Trophoblast cell (in vitro differentiated cells and primary cell): ENCODE measurements around the gene BRSK1.

Experiments
- DNase-seq, 2 donors: peaks; one replicate each; pipeline ENCODE4 v3.0.0-alpha.2; 2016
- H2AFZ ChIP-seq: 2 replicates; pipeline ENCODE4 v1.6.1; 2013; ENCODE audit warnings: low read length, moderate library complexity, mild to moderate bottlenecking; ENCODE audit not compliant: insufficient read depth, poor library complexity
- H2AK5ac ChIP-seq: 2 replicates; pipeline ENCODE4 v1.6.1; 2013; ENCODE audit warnings: mild to moderate bottlenecking, low read length
- H2BK120ac ChIP-seq: 2 replicates; pipeline ENCODE4 v1.6.1; 2013; ENCODE audit warnings: low read length, mild to moderate bottlenecking, moderate library complexity; ENCODE audit not compliant: insufficient read depth, poor library complexity
- H2BK12ac ChIP-seq: 2 replicates; pipeline ENCODE4 v1.6.1; 2013; ENCODE audit warnings: mild to moderate bottlenecking, low read length, moderate library complexity
- H2BK5ac ChIP-seq: 2 replicates; pipeline ENCODE4 v1.6.1; 2013; ENCODE audit warnings: low read length, low read depth, moderate library complexity, mild to moderate bottlenecking; ENCODE audit not compliant: poor library complexity
- H3K14ac ChIP-seq: 2 replicates; pipeline ENCODE4 v1.6.1; 2013; ENCODE audit warnings: mild to moderate bottlenecking, low read length
- H3K18ac ChIP-seq: 2 replicates; pipeline ENCODE4 v1.6.1; 2013; ENCODE audit warnings: mild to moderate bottlenecking, low read length
- H3K23ac ChIP-seq: 2 replicates; pipeline ENCODE4 v1.6.1; 2013; ENCODE audit warnings: low read length
- H3K27ac ChIP-seq: 2 replicates; pipeline ENCODE4 v1.5.1; 2013; ENCODE audit warnings: low read depth, mild to moderate bottlenecking, inconsistent platforms, low read length, moderate library complexity
- H3K27me3 ChIP-seq: 2 replicates; pipeline ENCODE4 v1.6.1; 2013; ENCODE audit warnings: inconsistent platforms, mild to moderate bottlenecking, low read length, moderate library complexity; ENCODE audit not compliant: insufficient read depth
- H3K36me3 ChIP-seq, 2 experiments: 1 replicate in 1 of 2; 2 replicates in 1 of 2; pipeline ENCODE4 v1.6.1; 2013; ENCODE audit warnings: low read length in 2 of 2, mild to moderate bottlenecking in 2 of 2, moderate library complexity in 1 of 2; ENCODE audit not compliant: insufficient read depth in 2 of 2, control insufficient read depth in 1 of 2
- H3K4ac ChIP-seq: 2 replicates; pipeline ENCODE4 v1.6.1; 2013; ENCODE audit warnings: low read depth, mild to moderate bottlenecking, low read length, moderate library complexity
- H3K4me1 ChIP-seq, 2 experiments: 1 replicate in 1 of 2; 2 replicates in 1 of 2; pipeline ENCODE4 v1.6.1; 2013; ENCODE audit warnings: low read length in 2 of 2, mild to moderate bottlenecking in 2 of 2, moderate library complexity in 1 of 2; ENCODE audit not compliant: insufficient read depth in 2 of 2, control insufficient read depth in 1 of 2
- H3K4me2 ChIP-seq: 2 replicates; pipeline ENCODE4 v1.6.1; 2013; ENCODE audit warnings: inconsistent platforms, mild to moderate bottlenecking, low read length, moderate library complexity
- H3K4me3 ChIP-seq: 2 replicates; pipeline ENCODE4 v1.5.1; 2013; ENCODE audit warnings: mild to moderate bottlenecking, low read depth, low read length, inconsistent platforms
- H3K79me1 ChIP-seq: one replicate; pipeline ENCODE4 v1.6.1; 2013; ENCODE audit warnings: low read length
- H3K79me2 ChIP-seq: 2 replicates; pipeline ENCODE4 v1.6.1; 2013; ENCODE audit warnings: low read length, mild to moderate bottlenecking; ENCODE audit not compliant: control insufficient read depth, insufficient read depth, poor library complexity
- H3K9ac ChIP-seq: 2 replicates; pipeline ENCODE4 v1.6.1; 2013; ENCODE audit warnings: mild to moderate bottlenecking, low read length
- H3K9me3 ChIP-seq: 2 replicates; pipeline ENCODE4 v1.6.1; 2013; ENCODE audit warnings: low read depth, mild to moderate bottlenecking, control low read depth, inconsistent platforms, low read length; ENCODE audit not compliant: insufficient read depth
- H4K12ac ChIP-seq: 2 replicates; pipeline ENCODE4 v1.6.1; 2013; ENCODE audit warnings: low read depth, mild to moderate bottlenecking, low read length, moderate library complexity
- H4K8ac ChIP-seq: 2 replicates; pipeline ENCODE4 v1.6.1; 2013; ENCODE audit warnings: low read depth, mild to moderate bottlenecking, low read length, moderate library complexity
- H4K91ac ChIP-seq: one replicate; pipeline ENCODE4 v1.6.1; 2013; ENCODE audit warnings: low read depth, mild to moderate bottlenecking, low read length, moderate library complexity
- WGBS: extraction: QIAGEN DNeasy Blood & Tissue Kit; methylation state at CpG from one replicate; pipeline ENCODE4 v1.1.7; 2013; ENCODE audit warnings: missing lambda C conversion rate; ENCODE audit not compliant: insufficient read length, insufficient coverage; ENCODE audit errors: extremely low coverage; 5-methylcytosine and 5-hydroxymethylcytosine counted together

Gene BRSK1

DNA sequence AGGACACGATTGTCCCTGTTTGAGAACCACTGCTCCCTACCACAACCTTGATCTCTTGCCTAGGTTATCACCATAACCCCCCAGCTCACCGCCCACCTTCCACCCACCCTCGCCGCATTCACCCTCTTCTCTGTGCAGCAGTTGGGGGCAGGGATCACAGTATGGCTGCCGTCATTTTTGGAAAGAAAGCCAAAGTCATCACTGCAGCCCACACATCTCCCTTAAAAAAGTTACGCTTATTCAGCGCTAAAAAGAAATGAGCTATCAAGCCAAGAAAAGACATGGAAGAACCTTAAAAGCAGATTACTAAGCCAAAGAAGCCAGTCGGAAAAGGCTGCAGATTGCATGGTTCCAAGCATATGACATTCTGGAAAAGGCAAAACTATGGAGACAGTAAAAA is 14.5 kb upstream of the BRSK1 start:
- Histone ChIP-seq H4K12ac (no peak overlapping the region), H2BK12ac (no peak overlapping the region), H2BK120ac (no peak overlapping the region), H4K91ac (no peak overlapping the region), H3K4ac (no peak overlapping the region), H3K14ac (no peak overlapping the region), H3K4me2 (no peak overlapping the region), H3K27ac (no peak overlapping the region), H4K8ac (no peak overlapping the region), H2AFZ (no peak overlapping the region), H3K9me3 (peaks cover 9% of the 10 kb centered on the region), H3K4me1 (no peaks in the 10 kb centered on the region), H3K18ac (no peak overlapping the region), H3K23ac (no peak overlapping the region), H3K79me2 (no peaks in the 10 kb centered on the region), H2AK5ac (no peak overlapping the region), H3K4me3 (no peak overlapping the region), H3K27me3 (no peaks in the 10 kb centered on the region), H2BK5ac (no peak overlapping the region), H3K36me3 (peaks cover 5 to 11% of the 10 kb centered on the region in 2 experiments), H3K9ac (no peak overlapping the region), H3K79me1 (no peaks in the 10 kb centered on the region)
- WGBS = no CpG with 5 or more reads among the region's 8 CpGs
- DNase-seq = no peak

DNA sequence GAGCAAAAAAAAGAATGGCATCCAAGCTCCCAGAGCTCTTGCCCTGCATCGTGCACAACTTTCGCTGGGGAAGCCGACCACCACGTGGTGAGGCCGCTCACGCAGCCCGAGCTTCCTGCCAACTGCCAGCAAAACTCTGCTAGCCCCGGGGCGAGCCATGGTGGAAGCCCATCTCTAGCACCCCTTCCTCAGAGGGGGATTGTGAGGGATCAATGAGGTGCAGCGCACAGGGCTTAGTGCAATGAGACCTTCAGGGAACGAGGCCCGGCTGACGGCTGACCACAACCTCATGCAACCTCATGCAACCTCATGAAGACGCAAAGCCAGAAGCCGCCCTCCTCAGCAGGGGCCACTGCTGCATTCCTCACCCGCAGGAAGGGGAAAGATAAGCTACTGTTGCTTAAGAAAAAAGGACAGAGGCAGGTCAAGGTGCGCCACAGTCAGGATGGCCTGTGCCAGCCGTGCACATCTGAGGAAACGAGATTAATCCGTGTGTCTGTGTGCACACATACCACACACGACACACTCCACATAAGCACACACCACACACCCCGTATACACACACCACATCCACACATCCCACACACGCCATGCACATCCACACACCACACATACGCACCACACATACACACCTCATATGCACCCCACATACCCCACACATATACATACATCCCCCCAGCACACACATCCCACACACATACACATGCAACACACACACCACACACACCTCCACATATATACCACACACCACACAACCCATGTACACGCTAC is 13.4 kb upstream of the BRSK1 start:
- Histone ChIP-seq H3K18ac (no peak overlapping the region), H2BK120ac (no peak overlapping the region), H2BK5ac (no peak overlapping the region), H3K27ac (no peak overlapping the region), H4K8ac (no peak overlapping the region), H3K79me2 (no peaks in the 10 kb centered on the region), H3K14ac (no peak overlapping the region), H3K36me3 (peaks cover 7 to 16% of the 10 kb centered on the region in 2 experiments), H4K91ac (no peak overlapping the region), H3K4me1 (no peaks in the 10 kb centered on the region), H3K9me3 (peaks cover 9% of the 10 kb centered on the region), H2AFZ (no peak overlapping the region), H4K12ac (no peak overlapping the region), H3K4me3 (peak overlapping the region; percentile 61), H2BK12ac (no peak overlapping the region), H3K9ac (no peak overlapping the region), H3K27me3 (no peaks in the 10 kb centered on the region), H3K79me1 (no peaks in the 10 kb centered on the region), H3K4ac (no peak overlapping the region), H2AK5ac (no peak overlapping the region), H3K4me2 (no peak overlapping the region), H3K23ac (peak overlapping the region; percentile 42)
- DNase-seq = peak; percentile 51 to 64
- 100% methylated on average over 3 of the region's 25 CpGs for WGBS

DNA sequence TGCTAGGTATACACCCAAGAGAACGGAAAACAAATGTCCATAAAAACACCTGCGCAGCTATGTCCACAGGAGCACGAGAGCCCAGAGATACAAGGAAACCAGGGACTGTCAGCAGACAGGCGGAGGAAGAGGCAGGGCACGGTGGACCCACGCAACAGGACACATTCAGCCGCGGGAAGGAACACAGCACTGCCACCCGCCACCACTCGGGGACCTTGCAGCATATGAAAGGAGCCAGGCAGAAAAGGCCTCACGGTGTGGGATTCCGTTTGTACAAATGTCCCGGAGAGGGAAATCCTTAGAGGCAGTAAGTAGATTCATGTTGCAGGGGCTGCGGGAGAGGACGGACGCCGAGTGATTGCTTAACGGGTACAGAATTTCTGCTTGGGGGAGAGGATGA is 11.7 kb upstream of the BRSK1 start:
- H3K23ac ChIP-seq = no peak overlapping the region
- no peak overlapping the region for H2AFZ ChIP-seq
- no peak overlapping the region for H2BK120ac ChIP-seq
- H3K4me1 ChIP-seq = no peaks in the 10 kb centered on the region
- no peak overlapping the region for H4K8ac ChIP-seq
- H3K79me1 ChIP-seq = no peaks in the 10 kb centered on the region
- H3K4me3 ChIP-seq = no peak overlapping the region
- H3K9ac ChIP-seq = no peak overlapping the region
- H3K36me3 ChIP-seq = peaks cover 14 to 22% of the 10 kb centered on the region in 2 experiments
- no peak overlapping the region for H3K27ac ChIP-seq
- H2BK12ac ChIP-seq = no peak overlapping the region
- no peak overlapping the region for H2BK5ac ChIP-seq
- H3K4me2 ChIP-seq = no peak overlapping the region
- no peak overlapping the region for H2AK5ac ChIP-seq
- H3K27me3 ChIP-seq = no peaks in the 10 kb centered on the region
- H3K18ac ChIP-seq = no peak overlapping the region
- H3K9me3 ChIP-seq = peaks cover 5% of the 10 kb centered on the region
- H4K12ac ChIP-seq = no peak overlapping the region
- WGBS = no CpG with 5 or more reads among the region's 18 CpGs
- H3K79me2 ChIP-seq = no peaks in the 10 kb centered on the region
- no peak overlapping the region for H3K14ac ChIP-seq
- H3K4ac ChIP-seq = no peak overlapping the region
- H4K91ac ChIP-seq = no peak overlapping the region
- no peak for DNase-seq

DNA sequence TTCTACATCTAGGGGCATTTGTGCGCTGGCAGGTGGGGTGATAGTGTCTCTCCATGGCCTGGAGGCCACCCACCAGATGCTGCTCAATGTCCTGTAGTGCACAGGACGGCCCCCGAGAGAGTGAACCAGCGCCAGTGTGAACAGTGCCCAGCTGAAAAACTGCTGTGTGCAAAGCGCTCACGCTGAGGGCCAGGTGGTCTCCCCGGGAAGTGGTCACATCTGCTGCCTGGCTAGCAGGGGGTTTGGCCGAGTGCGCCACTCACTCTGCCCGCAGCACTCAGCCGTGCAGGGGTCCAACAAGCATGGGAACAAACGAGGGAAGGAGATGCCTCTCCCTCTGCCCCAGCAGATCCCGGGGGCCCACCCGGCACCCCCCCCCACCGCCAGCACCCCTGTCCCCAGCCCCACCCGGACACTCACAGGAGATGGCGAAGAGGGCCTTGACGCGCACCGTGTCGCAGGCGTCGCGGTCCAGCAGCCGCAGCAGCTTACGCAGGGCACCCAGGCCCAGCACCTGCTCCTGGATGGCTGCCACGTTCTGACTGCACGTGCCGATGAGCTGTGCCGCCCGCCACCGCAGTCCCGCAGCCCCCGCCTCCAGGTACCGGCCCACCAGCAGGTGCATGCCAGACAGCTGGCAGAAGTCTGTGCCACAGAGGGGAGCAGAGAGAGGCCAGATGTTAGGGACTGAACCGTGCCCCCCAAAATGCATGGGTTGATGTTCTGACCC is 9.7 kb upstream of the BRSK1 start:
- Histone ChIP-seq H4K12ac (no peak overlapping the region), H3K79me2 (no peaks in the 10 kb centered on the region), H3K36me3 (peaks cover 18 to 28% of the 10 kb centered on the region in 2 experiments), H4K91ac (no peak overlapping the region), H3K4me1 (peaks cover 0 to 1% of the 10 kb centered on the region in 2 experiments), H2AFZ (no peak overlapping the region), H3K4me2 (no peak overlapping the region), H3K79me1 (no peaks in the 10 kb centered on the region), H2BK5ac (no peak overlapping the region), H3K27ac (no peak overlapping the region), H4K8ac (no peak overlapping the region), H2AK5ac (no peak overlapping the region), H3K27me3 (no peaks in the 10 kb centered on the region), H3K14ac (no peak overlapping the region), H3K4me3 (no peak overlapping the region), H3K23ac (no peak overlapping the region), H2BK12ac (no peak overlapping the region), H3K18ac (no peak overlapping the region), H3K9me3 (peaks cover 5% of the 10 kb centered on the region), H3K4ac (no peak overlapping the region), H3K9ac (no peak overlapping the region), H2BK120ac (no peak overlapping the region)
- no peak for DNase-seq
- WGBS = no CpG with 5 or more reads among the region's 36 CpGs
